Adrenal gland (tissue), 5 donors: Measurements from ENCODE around the gene PATJ.
"Not testable (repeated sequence)": the region's sequence is repeated elsewhere in the genome, so short reads cannot be mapped to it uniquely, and the experiment has no call there.

ENCODE experiments used
- POLR2A ChIP-seq, 2 donors: fragments of 450-650 bp; IDR thresholded peaks; one replicate each; pipeline ENCODE4 v1.6.1; 2017; ENCODE audit warnings: antibody characterized with exemption in 2 of 2, mild to moderate bottlenecking in 2 of 2, moderate library complexity in 1 of 2
- TF ChIP-seq, protein P1 (sequence below), 6 experiments: fragments of 450-650 bp in 4 of 6; fragments of 200-600 bp in 2 of 6; sonication (generic) in 1 of 6; IDR thresholded peaks; 1 replicate in 5 of 6; 2 replicates in 1 of 6; pipeline versions ENCODE4 v1.5.1 to v1.8.0; 2016 to 2021; ENCODE audit warnings: antibody characterized with exemption in 6 of 6, mild to moderate bottlenecking in 2 of 6, moderate library complexity in 1 of 6
- donor health status: DM: no; HTN: no; CAD: no.

DNA sequence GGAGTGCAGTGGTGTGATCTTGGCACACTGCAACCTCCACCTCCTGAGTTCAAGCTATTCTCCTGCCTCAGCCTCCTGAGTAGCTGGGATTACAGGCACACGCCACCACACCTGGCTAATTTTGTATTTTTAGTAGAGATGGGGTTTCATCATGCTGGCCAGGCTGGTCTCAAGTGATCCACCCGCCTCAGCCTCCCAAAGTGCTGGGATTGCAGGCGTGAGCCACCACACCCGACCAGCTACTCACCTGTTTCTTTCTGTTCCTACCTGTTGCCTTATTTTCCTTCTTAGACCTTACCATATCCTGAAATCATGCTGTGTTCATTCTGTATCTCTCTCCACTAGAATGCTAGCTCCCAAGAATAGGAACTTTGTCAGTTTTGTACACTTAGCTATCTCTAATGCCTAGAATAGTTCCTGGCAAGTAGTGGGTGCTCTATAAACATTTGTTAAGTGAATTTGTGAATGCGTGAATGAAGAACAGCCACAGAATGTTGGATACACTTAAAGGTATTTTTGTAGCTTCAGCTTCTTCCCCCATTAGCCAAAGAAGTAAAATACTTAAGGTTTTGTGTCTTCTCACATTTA, 137.7 kb downstream of the PATJ start:
- TF ChIP-seq, protein P1, sequence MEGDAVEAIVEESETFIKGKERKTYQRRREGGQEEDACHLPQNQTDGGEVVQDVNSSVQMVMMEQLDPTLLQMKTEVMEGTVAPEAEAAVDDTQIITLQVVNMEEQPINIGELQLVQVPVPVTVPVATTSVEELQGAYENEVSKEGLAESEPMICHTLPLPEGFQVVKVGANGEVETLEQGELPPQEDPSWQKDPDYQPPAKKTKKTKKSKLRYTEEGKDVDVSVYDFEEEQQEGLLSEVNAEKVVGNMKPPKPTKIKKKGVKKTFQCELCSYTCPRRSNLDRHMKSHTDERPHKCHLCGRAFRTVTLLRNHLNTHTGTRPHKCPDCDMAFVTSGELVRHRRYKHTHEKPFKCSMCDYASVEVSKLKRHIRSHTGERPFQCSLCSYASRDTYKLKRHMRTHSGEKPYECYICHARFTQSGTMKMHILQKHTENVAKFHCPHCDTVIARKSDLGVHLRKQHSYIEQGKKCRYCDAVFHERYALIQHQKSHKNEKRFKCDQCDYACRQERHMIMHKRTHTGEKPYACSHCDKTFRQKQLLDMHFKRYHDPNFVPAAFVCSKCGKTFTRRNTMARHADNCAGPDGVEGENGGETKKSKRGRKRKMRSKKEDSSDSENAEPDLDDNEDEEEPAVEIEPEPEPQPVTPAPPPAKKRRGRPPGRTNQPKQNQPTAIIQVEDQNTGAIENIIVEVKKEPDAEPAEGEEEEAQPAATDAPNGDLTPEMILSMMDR (IDR thresholded peaks at IDR 0.05): not testable (repeated sequence)
- TF ChIP-seq POLR2A (IDR thresholded peaks at IDR 0.05): not testable (repeated sequence)
